Peyer's patch (tissue), 4 donors: ENCODE data around the gene FAM185A.

Source experiments
- POLR2A ChIP-seq, 2 donors: fragments of 450-650 bp; IDR thresholded peaks; one replicate each; pipeline ENCODE4 v1.5.1; 2017; ENCODE audit warnings: antibody characterized with exemption in 2 of 2, mild to moderate bottlenecking in 2 of 2, moderate library complexity in 2 of 2
- TF ChIP-seq, protein P1 (sequence below), 6 experiments: fragments of 450-650 bp in 4 of 6; fragments of 200-600 bp in 2 of 6; sonication (generic) in 1 of 6; IDR thresholded peaks; one replicate each; pipeline ENCODE4 v1.5.1; 2017 to 2019; ENCODE audit warnings: antibody characterized with exemption in 6 of 6, mild to moderate bottlenecking in 3 of 6, moderate library complexity in 1 of 6

DNA sequence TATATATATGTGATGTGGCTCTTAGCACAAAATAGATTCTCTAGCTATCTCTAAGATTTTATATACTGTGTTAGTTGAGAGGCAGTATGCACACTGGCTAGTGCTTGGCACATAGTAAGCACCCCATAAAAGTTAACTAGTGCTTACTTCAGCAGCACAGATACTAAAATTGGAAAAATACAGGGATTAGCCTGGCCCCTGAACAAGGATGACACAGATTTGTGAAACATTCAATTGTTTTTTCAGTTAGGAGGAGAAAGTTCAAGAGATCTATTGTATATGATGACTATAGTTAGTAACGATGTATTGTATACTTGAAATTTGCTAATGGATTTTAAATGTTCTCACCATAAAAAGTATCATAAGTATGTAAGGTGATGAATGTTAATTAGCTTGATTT is 85.7 kb downstream of the FAM185A start:
- TF ChIP-seq, protein P1, sequence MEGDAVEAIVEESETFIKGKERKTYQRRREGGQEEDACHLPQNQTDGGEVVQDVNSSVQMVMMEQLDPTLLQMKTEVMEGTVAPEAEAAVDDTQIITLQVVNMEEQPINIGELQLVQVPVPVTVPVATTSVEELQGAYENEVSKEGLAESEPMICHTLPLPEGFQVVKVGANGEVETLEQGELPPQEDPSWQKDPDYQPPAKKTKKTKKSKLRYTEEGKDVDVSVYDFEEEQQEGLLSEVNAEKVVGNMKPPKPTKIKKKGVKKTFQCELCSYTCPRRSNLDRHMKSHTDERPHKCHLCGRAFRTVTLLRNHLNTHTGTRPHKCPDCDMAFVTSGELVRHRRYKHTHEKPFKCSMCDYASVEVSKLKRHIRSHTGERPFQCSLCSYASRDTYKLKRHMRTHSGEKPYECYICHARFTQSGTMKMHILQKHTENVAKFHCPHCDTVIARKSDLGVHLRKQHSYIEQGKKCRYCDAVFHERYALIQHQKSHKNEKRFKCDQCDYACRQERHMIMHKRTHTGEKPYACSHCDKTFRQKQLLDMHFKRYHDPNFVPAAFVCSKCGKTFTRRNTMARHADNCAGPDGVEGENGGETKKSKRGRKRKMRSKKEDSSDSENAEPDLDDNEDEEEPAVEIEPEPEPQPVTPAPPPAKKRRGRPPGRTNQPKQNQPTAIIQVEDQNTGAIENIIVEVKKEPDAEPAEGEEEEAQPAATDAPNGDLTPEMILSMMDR (IDR thresholded peaks at IDR 0.05) = no peak
- TF ChIP-seq POLR2A (IDR thresholded peaks at IDR 0.05) = no peak
